MM.1S (cell line): Measurements from ENCODE around the gene SEC11C.

Experiments
- DNase-seq: peaks from one replicate; pipeline ENCODE4 v3.0.0-alpha.2; 2015
- H2AFZ ChIP-seq: fragments of 300-600 bp; sonication (generic); 2 replicates; pipeline ENCODE4 v1.6.0; 2016; ENCODE audit warnings: antibody characterized with exemption, low read length
- H3F3A ChIP-seq: fragments of 300-600 bp; sonication (generic); 2 replicates; pipeline ENCODE4 v1.6.1; 2016; ENCODE audit warnings: mild to moderate bottlenecking, antibody characterized with exemption, low read length, moderate library complexity, mixed read lengths; ENCODE audit not compliant: insufficient read depth
- H3K27ac ChIP-seq: fragments of 300-600 bp; sonication (generic); 2 replicates; pipeline ENCODE4 v1.5.1; 2016; ENCODE audit warnings: mild to moderate bottlenecking, low read length
- H3K27me3 ChIP-seq: fragments of 300-600 bp; sonication (generic); replicated peaks from 2 replicates; pipeline ENCODE4 v1.6.0; 2016; ENCODE audit warnings: low read length; ENCODE audit not compliant: insufficient read depth
- H3K36me3 ChIP-seq: fragments of 300-600 bp; sonication (generic); replicated peaks from 2 replicates; pipeline ENCODE4 v1.6.1; 2016; ENCODE audit warnings: mild to moderate bottlenecking, low read length, mixed read lengths; ENCODE audit not compliant: insufficient read depth
- H3K4me1 ChIP-seq: fragments of 300-600 bp; sonication (generic); 2 replicates; pipeline ENCODE4 v1.6.1; 2016; ENCODE audit warnings: low read length, mixed read lengths
- H3K4me2 ChIP-seq: fragments of 300-600 bp; sonication (generic); 2 replicates; pipeline ENCODE4 v1.6.0; 2016; ENCODE audit warnings: low read depth, low read length
- H3K4me3 ChIP-seq: fragments of 300-600 bp; sonication (generic); 2 replicates; pipeline ENCODE4 v1.5.1; 2016; ENCODE audit warnings: low read length, mixed read lengths
- H3K79me2 ChIP-seq: fragments of 300-600 bp; sonication (generic); 2 replicates; pipeline ENCODE4 v1.6.1; 2016; ENCODE audit warnings: mixed run types, low read length, mixed read lengths
- H3K9ac ChIP-seq: fragments of 300-600 bp; sonication (generic); 2 replicates; pipeline ENCODE4 v1.6.1; 2016; ENCODE audit warnings: low read length, mixed read lengths
- H3K9me2 ChIP-seq: fragments of 300-600 bp; sonication (generic); replicated peaks from 2 replicates; pipeline ENCODE4 v1.6.1; 2016; ENCODE audit warnings: mild to moderate bottlenecking, low read length, mixed read lengths; ENCODE audit not compliant: insufficient read depth
- H3K9me3 ChIP-seq: fragments of 300-600 bp; sonication (generic); replicated peaks from 2 replicates; pipeline ENCODE4 v1.6.1; 2016; ENCODE audit warnings: mild to moderate bottlenecking, low read length, mixed read lengths; ENCODE audit not compliant: insufficient read depth
- H4K20me1 ChIP-seq: fragments of 300-600 bp; sonication (generic); 2 replicates; pipeline ENCODE4 v1.6.1; 2016; ENCODE audit warnings: mild to moderate bottlenecking, low read length, moderate library complexity, mixed read lengths; ENCODE audit not compliant: insufficient read depth
- EZH2 ChIP-seq: fragments of 300-600 bp; sonication (generic); optimal IDR thresholded peaks from 2 replicates; pipeline ENCODE3; 2017; ENCODE audit warnings: low read depth, mild to moderate bottlenecking, antibody characterized with exemption, low read length, mixed read lengths
- EZH2phosphoT487 ChIP-seq: fragments of 300-600 bp; sonication (generic); IDR thresholded peaks from 2 replicates; pipeline ENCODE4 v1.6.1; 2018; ENCODE audit warnings: antibody characterized with exemption, low read length
- TF ChIP-seq, protein P1 (sequence below): fragments of 300-600 bp; sonication (generic); IDR thresholded peaks from 2 replicates; pipeline ENCODE4 v1.5.1; 2016; ENCODE audit warnings: antibody characterized with exemption, low read length, mixed read lengths

SEC11C gene

DNA sequence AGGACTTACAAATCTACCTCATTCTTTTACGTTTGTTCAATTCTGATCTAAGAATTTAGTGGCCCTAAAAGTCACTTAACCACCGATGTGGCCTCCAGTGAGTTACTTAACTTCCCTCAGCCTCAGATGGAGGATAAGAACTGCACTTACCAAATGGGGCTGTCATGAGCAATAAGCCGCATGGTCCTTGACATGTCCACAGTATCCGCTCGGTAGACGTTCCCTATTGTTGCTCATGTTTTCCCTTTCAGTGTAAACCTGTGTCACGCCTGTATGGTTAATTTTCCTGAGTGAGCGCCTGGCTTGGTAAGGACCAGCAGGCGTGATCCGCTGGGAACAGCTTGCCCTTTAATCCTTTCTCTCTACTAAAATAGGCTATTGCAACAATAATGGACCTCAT is 20.3 kb downstream of the SEC11C start:
- no peak overlapping the region for H2AFZ ChIP-seq
- H3F3A ChIP-seq = peaks cover 8% of the 10 kb centered on the region
- H3K27me3 ChIP-seq = no peaks in the 10 kb centered on the region
- no peaks in the 10 kb centered on the region for H4K20me1 ChIP-seq
- DNase-seq = no peak
- no peak overlapping the region for H3K4me2 ChIP-seq
- H3K9me2 ChIP-seq = no peaks in the 10 kb centered on the region
- no peak overlapping the region for H3K9ac ChIP-seq
- no peaks in the 10 kb centered on the region for H3K4me1 ChIP-seq
- H3K36me3 ChIP-seq = peaks cover 17% of the 10 kb centered on the region; the same call in 1 of the 2 replicates
- no peak overlapping the region for H3K4me3 ChIP-seq
- TF ChIP-seq, protein P1, sequence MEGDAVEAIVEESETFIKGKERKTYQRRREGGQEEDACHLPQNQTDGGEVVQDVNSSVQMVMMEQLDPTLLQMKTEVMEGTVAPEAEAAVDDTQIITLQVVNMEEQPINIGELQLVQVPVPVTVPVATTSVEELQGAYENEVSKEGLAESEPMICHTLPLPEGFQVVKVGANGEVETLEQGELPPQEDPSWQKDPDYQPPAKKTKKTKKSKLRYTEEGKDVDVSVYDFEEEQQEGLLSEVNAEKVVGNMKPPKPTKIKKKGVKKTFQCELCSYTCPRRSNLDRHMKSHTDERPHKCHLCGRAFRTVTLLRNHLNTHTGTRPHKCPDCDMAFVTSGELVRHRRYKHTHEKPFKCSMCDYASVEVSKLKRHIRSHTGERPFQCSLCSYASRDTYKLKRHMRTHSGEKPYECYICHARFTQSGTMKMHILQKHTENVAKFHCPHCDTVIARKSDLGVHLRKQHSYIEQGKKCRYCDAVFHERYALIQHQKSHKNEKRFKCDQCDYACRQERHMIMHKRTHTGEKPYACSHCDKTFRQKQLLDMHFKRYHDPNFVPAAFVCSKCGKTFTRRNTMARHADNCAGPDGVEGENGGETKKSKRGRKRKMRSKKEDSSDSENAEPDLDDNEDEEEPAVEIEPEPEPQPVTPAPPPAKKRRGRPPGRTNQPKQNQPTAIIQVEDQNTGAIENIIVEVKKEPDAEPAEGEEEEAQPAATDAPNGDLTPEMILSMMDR = no peak
- no peak for TF ChIP-seq EZH2phosphoT487
- TF ChIP-seq EZH2 = no peak
- no peaks in the 10 kb centered on the region for H3K9me3 ChIP-seq
- H3K79me2 ChIP-seq = no peaks in the 10 kb centered on the region
- no peak overlapping the region for H3K27ac ChIP-seq

- no peaks in the 10 kb centered on the region for H3K9me3 ChIP-seq
- H3K4me2 ChIP-seq = no peak overlapping the region
- H3K9me2 ChIP-seq = no peaks in the 10 kb centered on the region
- H3K27ac ChIP-seq = no peak overlapping the region
- H3K27me3 ChIP-seq = no peaks in the 10 kb centered on the region
- TF ChIP-seq EZH2phosphoT487 = no peak
- TF ChIP-seq, protein P1 = no peak
- no peaks in the 10 kb centered on the region for H3F3A ChIP-seq
- no peak overlapping the region for H2AFZ ChIP-seq
- H3K36me3 ChIP-seq = no peaks in the 10 kb centered on the region
- H3K9ac ChIP-seq = no peak overlapping the region
- H4K20me1 ChIP-seq = no peaks in the 10 kb centered on the region
- DNase-seq = no peak
- H3K79me2 ChIP-seq = no peaks in the 10 kb centered on the region
- H3K4me1 ChIP-seq = no peaks in the 10 kb centered on the region
- H3K4me3 ChIP-seq = no peak overlapping the region
Measured at GRCh38 chr18:59172664-59173249, 33.1 kb downstream of the SEC11C start.

- Histone ChIP-seq H3F3A (no peaks in the 10 kb centered on the region), H3K27me3 (no peaks in the 10 kb centered on the region), H3K36me3 (no peaks in the 10 kb centered on the region), H3K9me2 (no peaks in the 10 kb centered on the region), H3K4me3 (no peak overlapping the region), H3K27ac (no peak overlapping the region), H3K9me3 (no peaks in the 10 kb centered on the region), H2AFZ (no peak overlapping the region), H3K9ac (no peak overlapping the region), H3K4me1 (no peaks in the 10 kb centered on the region), H3K79me2 (no peaks in the 10 kb centered on the region), H3K4me2 (no peak overlapping the region), H4K20me1 (no peaks in the 10 kb centered on the region)
- DNase-seq = no peak
- TF ChIP-seq EZH2phosphoT487 (no peak), EZH2 (no peak)
- TF ChIP-seq, protein P1 = no peak
Measured at GRCh38 chr18:59177485-59177884, 37.8 kb downstream of the SEC11C start.
